Peyer's patch (tissue), 4 donors: Measurements from ENCODE around the gene CORO2A.

Experiments
- CTCF ChIP-seq, 6 experiments: fragments of 450-650 bp in 4 of 6; fragments of 200-600 bp in 2 of 6; sonication (generic) in 1 of 6; IDR thresholded peaks; one replicate each; pipeline ENCODE4 v1.5.1; 2017 to 2019; ENCODE audit warnings: antibody characterized with exemption in 6 of 6, mild to moderate bottlenecking in 3 of 6, moderate library complexity in 1 of 6
- POLR2A ChIP-seq, 2 donors: fragments of 450-650 bp; IDR thresholded peaks; one replicate each; pipeline ENCODE4 v1.5.1; 2017; ENCODE audit warnings: antibody characterized with exemption in 2 of 2, mild to moderate bottlenecking in 2 of 2, moderate library complexity in 2 of 2

- TF ChIP-seq CTCF (IDR thresholded peaks at IDR 0.05) = no peak
- no peak for TF ChIP-seq POLR2A (IDR thresholded peaks at IDR 0.05)
Measured at GRCh38 chr9:98127226-98127625, 65.2 kb downstream of the CORO2A start.
